Astrocyte of the cerebellum (primary cell): Measurements from ENCODE around the gene NSUN3.
"Not testable (repeated sequence)": the region's sequence is repeated elsewhere in the genome, so short reads cannot be mapped to it uniquely, and the experiment has no call there.

Experiments used
- DNase-seq: peaks from one replicate; pipeline ENCODE4 v3.0.0-alpha.2; 2011; ENCODE audit warnings: low read depth
- H3K4me3 ChIP-seq: 2 replicates; pipeline ENCODE4 v1.5.1; 2011; ENCODE audit warnings: mild to moderate bottlenecking, low read depth, low read length, moderate library complexity
- CTCF ChIP-seq: IDR thresholded peaks from 2 replicates; pipeline ENCODE4 v1.5.1; 2012; ENCODE audit warnings: low read length, low read depth, moderate library complexity, mild to moderate bottlenecking; ENCODE audit errors: missing control alignments
- in situ Hi-C: cut with HindIII; loops from 2 replicates; pipeline ENCODE4 v1.10.0; 2017; ENCODE audit warnings: low sequenced_read_pairs

NSUN3 gene

GRCh38 chr3:94028093-94028837 is 34.6 kb upstream of the NSUN3 start, which contains the start of gene STX19:
Gene STX19, minus strand, starts transcription at chr3:94028597. Its CDS starts 13,328 bp downstream, at chr3:94015269.
- TF ChIP-seq CTCF = no peak
- in situ Hi-C loops = no loop called here
- H3K4me3 ChIP-seq = no peak within 1 kb of the TSS
- DNase-seq = no peak

GRCh38 chr3:94036909-94037507 is 25.9 kb upstream of the NSUN3 start:
- DNase-seq = no peak
- no peak overlapping the region for H3K4me3 ChIP-seq
- in situ Hi-C loops = no loop called here
- peak; percentile 42 for TF ChIP-seq CTCF

GRCh38 chr3:94043285-94043684 is 19.6 kb upstream of the NSUN3 start:
- H3K4me3 ChIP-seq = no peak overlapping the region
- in situ Hi-C loops = no loop called here
- DNase-seq = no peak
- TF ChIP-seq CTCF = no peak

GRCh38 chr3:94044100-94044936 is 18.5 kb upstream of the NSUN3 start:
- H3K4me3 ChIP-seq, DNase-seq, in situ Hi-C loops: not testable (repeated sequence)

- H3K4me3 ChIP-seq = no peak overlapping the region
- DNase-seq = no peak
- no peak for TF ChIP-seq CTCF
- in situ Hi-C loops = no loop called here
Observed at GRCh38 chr3:94046533-94046932, 16.3 kb upstream of the NSUN3 start.

GRCh38 chr3:94049267-94049666 is 13.6 kb upstream of the NSUN3 start:
- no peak overlapping the region for H3K4me3 ChIP-seq
- in situ Hi-C loops = no loop called here
- no peak for DNase-seq
- TF ChIP-seq CTCF = no peak
